HepG2 (cell line): Measurements from ENCODE around the gene GNAL. TPM values are rescaled to one million over a fixed set of nuclear protein-coding genes. Genes with fewer than 3 reads are reported as not detected.

ENCODE experiments used
- ATAC-seq: fragments of 200-7000 bp; cut with Tn5 transposase; 3 replicates; pipeline ENCODE4 v1.9.1; 2020; ENCODE audit warnings: mild to moderate bottlenecking, moderate library complexity
- BruUV-seq: library from RNA; stranded (reverse); fragments of 400-500 nt; replicated peaks from 2 replicates; lab custom pipeline; 2021; lab: Mats Ljungman, UMichigan
- CTCF ChIA-PET: fragments of 300-600 bp; formaldehyde crosslinking; extraction: SDS; loops from one replicate; lab custom pipeline; 2021; ENCODE audit warnings: low total read pairs, inconsistent platforms, low intra/inter-chr PET ratio; lab: Yijun Ruan, JAX
- POLR2A ChIA-PET: fragments of 350-600 bp; sonication (Branson Sonifier 250); formaldehyde crosslinking; loops from one replicate; lab custom pipeline; 2020; ENCODE audit warnings: antibody characterized with exemption, inconsistent platforms; lab: Yijun Ruan, JAX
- DNase-seq: peaks from one replicate; pipeline ENCODE4 v3.0.0-alpha.2; 2015; ENCODE audit warnings: low spot score
- FAIRE-seq: peaks from 3 replicates; lab custom pipeline; 2011; peaks lifted over from hg19 to GRCh38; lab: Jason Lieb, UNC
- H2AFZ ChIP-seq: one replicate; pipeline ENCODE4 v1.6.1; 2011; ENCODE audit warnings: low read length, inconsistent platforms
- H3K27ac ChIP-seq: fragments of 300-600 bp; 3 replicates; pipeline ENCODE4 v1.8.0; 2011; ENCODE audit warnings: mixed run types, mild to moderate bottlenecking, mixed read lengths, low read length, inconsistent platforms; ENCODE audit not compliant: insufficient read depth; ENCODE audit errors: extremely low read length
- H3K27me3 ChIP-seq, 2 experiments: fragments of 200-600 bp in 1 of 2; 2 replicates in 1 of 2; 3 replicates in 1 of 2; pipeline versions ENCODE4 v1.6.0 to v1.8.0; 2011; ENCODE audit warnings: low read length in 2 of 2, mild to moderate bottlenecking in 2 of 2, moderate library complexity in 2 of 2, inconsistent platforms in 1 of 2; ENCODE audit not compliant: insufficient read depth in 2 of 2, control insufficient read depth in 1 of 2
- H3K36me3 ChIP-seq, 2 experiments: fragments of 200-600 bp in 1 of 2; replicated peaks in 1 of 2; 2 replicates in 1 of 2; 3 replicates in 1 of 2; pipeline versions ENCODE4 v1.5.1 to v1.8.0; 2011; ENCODE audit warnings: low read length in 2 of 2, inconsistent platforms in 1 of 2; ENCODE audit not compliant: insufficient read depth in 2 of 2, control insufficient read depth in 1 of 2
- H3K4me1 ChIP-seq: 2 replicates; pipeline ENCODE4 v1.5.1; 2012; ENCODE audit warnings: low read length, inconsistent platforms; ENCODE audit not compliant: insufficient read depth
- H3K4me2 ChIP-seq: 2 replicates; pipeline ENCODE4 v1.6.0; 2011; ENCODE audit warnings: low read depth, low read length, inconsistent platforms
- H3K4me3 ChIP-seq, 3 experiments: fragments of 200-600 bp in 1 of 3; sonication (generic), shearing (Covaris generic) in 1 of 3; replicated peaks in 1 of 3; 2 replicates each; pipeline ENCODE4 v1.5.1; 2011 to 2016; ENCODE audit warnings: low read length in 3 of 3, inconsistent platforms in 2 of 3, low read depth in 2 of 3, mild to moderate bottlenecking in 2 of 3, control low read depth in 1 of 3, mixed read lengths in 1 of 3; ENCODE audit not compliant: insufficient read depth in 1 of 3
- H3K79me2 ChIP-seq: one replicate; pipeline ENCODE4 v1.6.1; 2011; ENCODE audit warnings: low read length, inconsistent platforms; ENCODE audit not compliant: insufficient read depth
- H3K9ac ChIP-seq: 2 replicates; pipeline ENCODE4 v1.6.0; 2011; ENCODE audit warnings: mild to moderate bottlenecking, low read depth, low read length, inconsistent platforms; ENCODE audit not compliant: insufficient read depth
- H3K9me3 ChIP-seq: 2 replicates; pipeline ENCODE4 v1.5.1; 2012; ENCODE audit warnings: mild to moderate bottlenecking, low read length
- H4K20me1 ChIP-seq: 2 replicates; pipeline ENCODE4 v1.6.0; 2011; ENCODE audit warnings: inconsistent platforms, mild to moderate bottlenecking, low read length, moderate library complexity; ENCODE audit not compliant: insufficient read depth
- RAD21 ChIP-seq: fragments of 450-650 bp; formaldehyde crosslinking; IDR thresholded peaks from 2 replicates; pipeline ENCODE4 v1.5.0; 2020; ENCODE audit warnings: mild to moderate bottlenecking
- TBX2 ChIP-seq: sonication (generic); formaldehyde crosslinking; IDR thresholded peaks from 2 replicates; pipeline ENCODE4 v1.5.0; 2020; ENCODE audit warnings: missing genetic modification reagents, mild to moderate bottlenecking, borderline replicate concordance
- YEATS2 ChIP-seq: sonication (generic); formaldehyde crosslinking; IDR thresholded peaks from 2 replicates; pipeline ENCODE4 v1.4.0; 2020; ENCODE audit warnings: missing genetic modification reagents, borderline replicate concordance
- ZBTB4 ChIP-seq: sonication (generic); formaldehyde crosslinking; IDR thresholded peaks from 2 replicates; pipeline ENCODE4 v1.4.0; 2020; ENCODE audit warnings: missing genetic modification reagents, mild to moderate bottlenecking, borderline replicate concordance
- ZNF205 ChIP-seq: IDR thresholded peaks from 2 replicates; pipeline ENCODE4 v1.6.1; 2018; ENCODE audit warnings: missing biosample characterization, missing genetic modification reagents
- ZNF577 ChIP-seq: sonication (generic); formaldehyde crosslinking; IDR thresholded peaks from 2 replicates; pipeline ENCODE4 v1.4.0; 2020; ENCODE audit warnings: mild to moderate bottlenecking, low read depth, missing genetic modification reagents, borderline replicate concordance
- ZNF597 ChIP-seq: sonication (generic); formaldehyde crosslinking; IDR thresholded peaks from 2 replicates; pipeline ENCODE4 v1.5.0; 2020; ENCODE audit warnings: missing genetic modification reagents
- ZNF609 ChIP-seq: sonication (generic); formaldehyde crosslinking; IDR thresholded peaks from 2 replicates; pipeline ENCODE4 v1.4.0; 2020; ENCODE audit warnings: mild to moderate bottlenecking, missing genetic modification reagents, borderline replicate concordance
- WGBS: methylation state at CpG from one replicate; pipeline ENCODE4 v1.1.6; 2017; ENCODE audit warnings: low lambda C conversion rate; 5-methylcytosine and 5-hydroxymethylcytosine counted together
- in situ Hi-C: cut with HindIII; loops from 2 replicates; pipeline ENCODE4 v1.10.0; 2017; ENCODE audit warnings: low pct_unique_long_range_greater_than_20kb; ENCODE audit not compliant: extremely low pct_ligation_motif_present
- intact Hi-C: fragments of 100-400 bp; cut with micrococcal nuclease; formaldehyde crosslinking; loops from one replicate; pipeline ENCODE4 v1.10.0; 2022; ENCODE audit not compliant: unreplicated experiment
- polyA plus RNA-seq, 8 experiments: library from polyadenylated mRNA; depleted of rRNA in 3 of 8; stranded (reverse) in 7 of 8; unstranded in 1 of 8; fragments of >200 nt; fragmentation: Illumina TruSeq in 4 of 8; extraction: Trizol in 4 of 8; gene quantifications; 2 replicates each; pipeline versions ENCODE4 v1.2.1 to v1.2.3, GENCODE V29; 2011 to 2016; ENCODE audit warnings: low read depth in 4 of 8, missing spikeins in 1 of 8, mixed read lengths in 1 of 8; ENCODE audit not compliant: insufficient read depth in 1 of 8
- total RNA-seq, 5 experiments: library from RNA; depleted of rRNA; stranded (reverse); fragments of >200 nt; fragmentation: Illumina TruSeq; extraction: Trizol; gene quantifications; 2 replicates each; pipeline ENCODE4 v1.2.3, GENCODE V29; 2016; ENCODE audit warnings: low read depth in 1 of 5

GNAL gene
- total and polyA plus RNA-seq, 2 of the 13 experiments (the other 11 are each of a cell fraction or from before 2014, with no cell fraction given) = 0.87 to 1.4 TPM

GRCh38 chr18:11874676-11875075, 185.6 kb downstream of the GNAL start:
- H3K4me2 ChIP-seq = no peak overlapping the region
- H3K79me2 ChIP-seq = no peaks in the 10 kb centered on the region
- no peak overlapping the region for H3K27ac ChIP-seq
- POLR2A ChIA-PET = no interaction called here
- ATAC-seq = no peak
- TF ChIP-seq TBX2 (CRISPR knock-in tag) (no peak), ZNF609 (no peak), ZNF205 (no peak), RAD21 (CRISPR knock-in tag) (no peak), ZNF577 (CRISPR knock-in tag) (no peak), YEATS2 (CRISPR knock-in tag) (no peak), ZBTB4 (CRISPR knock-in tag) (no peak), ZNF597 (CRISPR knock-in tag) (no peak)
- TF ChIP-seq, all 625 proteins: peak for 0
- Histone ChIP-seq H3K9ac (no peak overlapping the region), H2AFZ (no peak overlapping the region), H3K27me3 (no peaks in the 10 kb centered on the region), H4K20me1 (no peaks in the 10 kb centered on the region), H3K4me3 (no peak overlapping the region), H3K36me3 (no peaks in the 10 kb centered on the region), H3K9me3 (no peaks in the 10 kb centered on the region), H3K4me1 (peaks cover 19% of the 10 kb centered on the region)
- BruUV-seq = no TSS peak
- CTCF ChIA-PET = no interaction called here
- in situ Hi-C loops (loop anchor here (5.0 kb wide), 2 partner anchors 47 to 127 kb away; no protein-coding TSS in a partner anchor), intact Hi-C loops (loop anchor here (5.0 kb wide), 1 partner anchor 33 kb away; the partner anchor contains the start of gene MPPE1)
- DNase-seq (no peak), FAIRE-seq (no peak)
- 77% methylated on average over 8 of the region's 8 CpGs for WGBS
